Eye (tissue), 1 donor: ENCODE data around the gene CKAP5.
"Not testable (repeated sequence)": the region's sequence is repeated elsewhere in the genome, so short reads cannot be mapped to it uniquely, and the experiment has no call there.

Experiments used
- DNase-seq: peaks from one replicate; pipeline ENCODE4 v3.0.0-alpha.2; 2015

The CKAP5 gene

GRCh38 chr11:46725338-46726205, 120.5 kb downstream of the CKAP5 start:
- no peak for DNase-seq

- peak; percentile 43 for DNase-seq
These were observed 122.0 kb downstream of the CKAP5 start for GRCh38 chr11:46724088-46724487.

- no peak for DNase-seq
These were observed 122.8 kb downstream of the CKAP5 start for GRCh38 chr11:46723359-46723680.

GRCh38 chr11:46722566-46723358, 123.3 kb downstream of the CKAP5 start:
- no peak for DNase-seq

- no peak for DNase-seq
These were observed 124.8 kb downstream of the CKAP5 start for GRCh38 chr11:46721286-46721685.

GRCh38 chr11:46719543-46720218, 126.4 kb downstream of the CKAP5 start:
- DNase-seq: no peak

GRCh38 chr11:46719048-46719542, 127.0 kb downstream of the CKAP5 start, which contains the start of gene F2:
F2 (plus strand) TSS chr11:46719213; CDS start chr11:46719236, 23 bp downstream.
- no peak for DNase-seq

- no peak for DNase-seq
These were observed 127.7 kb downstream of the CKAP5 start for GRCh38 chr11:46718155-46719019.

GRCh38 chr11:46717825-46718154, 128.3 kb downstream of the CKAP5 start:
- not testable (repeated sequence) for DNase-seq

GRCh38 chr11:46712874-46713576, 133.1 kb downstream of the CKAP5 start:
- no peak for DNase-seq

- DNase-seq: no peak
These were observed 134.8 kb downstream of the CKAP5 start for GRCh38 chr11:46711303-46711702.

- DNase-seq: no peak
These were observed 135.2 kb downstream of the CKAP5 start for GRCh38 chr11:46710821-46711269.

GRCh38 chr11:46709351-46709750, 136.7 kb downstream of the CKAP5 start:
- DNase-seq: not testable (repeated sequence)

- DNase-seq: no peak
These were observed 139.2 kb downstream of the CKAP5 start for GRCh38 chr11:46706886-46707285.

- DNase-seq: no peak
These were observed 140.9 kb downstream of the CKAP5 start for GRCh38 chr11:46705070-46705688.

- no peak for DNase-seq
These were observed 144.9 kb downstream of the CKAP5 start for GRCh38 chr11:46701078-46701654.

GRCh38 chr11:46700241-46701077, 145.6 kb downstream of the CKAP5 start, which contains the start of the genes ARHGAP1 and ZNF408:
ARHGAP1 (minus strand) TSS chr11:46700619; CDS start chr11:46696107, 4,512 bp downstream.
ZNF408 (plus strand) TSS chr11:46701031; CDS start chr11:46701048, 17 bp downstream.
- peak; percentile 100 for DNase-seq

GRCh38 chr11:46698597-46698996, 147.5 kb downstream of the CKAP5 start:
- no peak for DNase-seq

- no peak for DNase-seq
These were observed 148.4 kb downstream of the CKAP5 start for GRCh38 chr11:46697723-46698122.
